GM23338 (cell line): ENCODE results near the gene LIX1L. TPM values are rescaled to one million over a fixed set of nuclear protein-coding genes. Genes with fewer than 3 reads are reported as not detected.

Source experiments
- ATAC-seq: fragments of 200-7000 bp; cut with Tn5 transposase; 3 replicates; pipeline ENCODE4 v1.9.1; 2020
- DNase-seq: peaks from one replicate; pipeline ENCODE4 v3.0.0-alpha.2; 2015; ENCODE audit warnings: low spot score
- H2AFZ ChIP-seq: fragments of 200-600 bp; sonication (generic); 2 replicates; pipeline ENCODE4 v1.8.0; 2016; ENCODE audit warnings: antibody characterized with exemption, mild to moderate bottlenecking, moderate library complexity
- H3F3A ChIP-seq: fragments of 200-600 bp; sonication (generic); replicated peaks from 2 replicates; pipeline ENCODE4 v1.8.0; 2017; ENCODE audit warnings: antibody characterized with exemption, mixed run types, low read depth
- H3K27ac ChIP-seq: fragments of 200-600 bp; sonication (generic); 2 replicates; pipeline ENCODE4 v1.6.1; 2016; ENCODE audit warnings: low read depth
- H3K27me3 ChIP-seq: fragments of 200-600 bp; sonication (generic); 2 replicates; pipeline ENCODE4 v1.8.0; 2016; ENCODE audit warnings: mild to moderate bottlenecking, mixed run types, moderate library complexity; ENCODE audit not compliant: insufficient read depth
- H3K36me3 ChIP-seq: fragments of 200-600 bp; sonication (generic); 2 replicates; pipeline ENCODE4 v1.8.0; 2016; ENCODE audit warnings: mild to moderate bottlenecking; ENCODE audit not compliant: insufficient read depth
- H3K4me1 ChIP-seq: fragments of 200-600 bp; sonication (generic); 2 replicates; pipeline ENCODE4 v1.8.0; 2016; ENCODE audit warnings: mild to moderate bottlenecking, moderate library complexity; ENCODE audit not compliant: insufficient read depth
- H3K4me2 ChIP-seq: fragments of 200-600 bp; sonication (generic); 2 replicates; pipeline ENCODE4 v1.7.1; 2017; ENCODE audit warnings: mixed run types
- H3K4me3 ChIP-seq: fragments of 200-600 bp; sonication (generic); 2 replicates; pipeline ENCODE4 v1.6.1; 2016; ENCODE audit warnings: mixed run types
- H3K79me2 ChIP-seq: fragments of 200-600 bp; sonication (generic); replicated peaks from 2 replicates; pipeline ENCODE4 v1.8.0; 2017; ENCODE audit warnings: mild to moderate bottlenecking; ENCODE audit not compliant: insufficient read depth
- H3K9me2 ChIP-seq: fragments of 200-600 bp; sonication (generic); 2 replicates; pipeline ENCODE4 v1.8.0; 2017; ENCODE audit not compliant: insufficient read depth
- H4K20me1 ChIP-seq: fragments of 200-600 bp; sonication (generic); replicated peaks from 2 replicates; pipeline ENCODE4 v1.8.0; 2017; ENCODE audit warnings: mild to moderate bottlenecking; ENCODE audit not compliant: insufficient read depth
- H3K27ac Mint-ChIP-seq: 2 replicates; pipeline ENCODE4 v1.8.0; 2020; ENCODE audit warnings: inconsistent platforms, mild to moderate bottlenecking, moderate library complexity, mixed read lengths
- H3K27me3 Mint-ChIP-seq: 3 replicates; pipeline ENCODE4 v1.8.0; 2022; ENCODE audit warnings: low read depth, mild to moderate bottlenecking, moderate library complexity, mixed read lengths, inconsistent platforms; ENCODE audit not compliant: insufficient read depth, poor library complexity
- H3K36me3 Mint-ChIP-seq: 3 replicates; pipeline ENCODE4 v1.8.0; 2021; ENCODE audit warnings: low read depth, mild to moderate bottlenecking, inconsistent platforms, moderate library complexity, mixed read lengths
- H3K4me1 Mint-ChIP-seq: 3 replicates; pipeline ENCODE4 v1.8.0; 2020; ENCODE audit warnings: mild to moderate bottlenecking, inconsistent platforms, mixed read lengths
- H3K4me3 Mint-ChIP-seq: 3 replicates; pipeline ENCODE4 v1.8.0; 2021; ENCODE audit warnings: moderate library complexity, mild to moderate bottlenecking, inconsistent platforms, mixed read lengths
- H3K9me3 Mint-ChIP-seq: 3 replicates; pipeline ENCODE4 v1.8.0; 2020; ENCODE audit warnings: moderate library complexity, mild to moderate bottlenecking, inconsistent platforms, mixed read lengths
- EZH2 ChIP-seq: fragments of 200-600 bp; sonication (generic); IDR thresholded peaks from one replicate; pipeline ENCODE4 v1.8.0; 2017; ENCODE audit warnings: antibody characterized with exemption, mild to moderate bottlenecking, low read depth; ENCODE audit not compliant: unreplicated experiment
- EZH2phosphoT487 ChIP-seq: fragments of 200-600 bp; sonication (generic); IDR thresholded peaks from one replicate; pipeline ENCODE4 v1.8.1; 2018; ENCODE audit warnings: antibody characterized with exemption; ENCODE audit not compliant: unreplicated experiment
- JUNB ChIP-seq: IDR thresholded peaks from one replicate; pipeline ENCODE4 v1.6.1; 2016; ENCODE audit warnings: antibody characterized with exemption; ENCODE audit not compliant: unreplicated experiment
- NANOG ChIP-seq: IDR thresholded peaks from 2 replicates; pipeline ENCODE4 v1.6.1; 2016; ENCODE audit warnings: antibody characterized with exemption, borderline replicate concordance
- POLR2AphosphoS5 ChIP-seq: IDR thresholded peaks from 2 replicates; pipeline ENCODE4 v1.6.1; 2016; ENCODE audit warnings: antibody characterized with exemption, low read depth
- REST ChIP-seq: IDR thresholded peaks from one replicate; pipeline ENCODE4 v1.6.1; 2018; ENCODE audit warnings: antibody characterized with exemption; ENCODE audit not compliant: unreplicated experiment
- ZNF114 ChIP-seq: fragments of 250-450 bp; sonication (Bioruptor Pico); IDR thresholded peaks from 2 replicates; pipeline ENCODE4 v1.5.0; 2020; ENCODE audit warnings: mild to moderate bottlenecking, moderate library complexity
- ZNF331 ChIP-seq: fragments of 250-450 bp; sonication (Bioruptor Pico); IDR thresholded peaks from 2 replicates; pipeline ENCODE4 v1.5.0; 2020; ENCODE audit warnings: low read depth, mild to moderate bottlenecking, moderate library complexity
- ZNF462 ChIP-seq: fragments of 250-450 bp; sonication (Bioruptor Pico); IDR thresholded peaks from 2 replicates; pipeline ENCODE4 v1.5.0; 2020; ENCODE audit warnings: mild to moderate bottlenecking, moderate library complexity
- polyA plus RNA-seq: library from polyadenylated mRNA; unstranded; fragments of >200 nt; fragmentation: Nextera tagmentation; extraction: Ambion mirVana; gene quantifications from 2 replicates; pipeline ENCODE4 v1.2.1, GENCODE V29; 2016
- total RNA-seq: library from RNA; depleted of rRNA; stranded (reverse); fragments of >200 nt; shearing (Covaris generic); gene quantifications from 2 replicates; pipeline ENCODE4 v1.2.3, GENCODE V29; 2014
- TF ChIP-seq, protein P1 (sequence below): IDR thresholded peaks from 2 replicates; pipeline ENCODE4 v1.6.1; 2016; ENCODE audit warnings: antibody characterized with exemption

LIX1L gene
- total and polyA plus RNA-seq, 2 experiments from 2014 or later, result 0.76 to 2.6 TPM

- TF ChIP-seq ZNF462 (CRISPR knock-in tag), result no peak
- TF ChIP-seq REST, result no peak
- TF ChIP-seq EZH2, result no peak
- TF ChIP-seq EZH2phosphoT487, result no peak
Observed at GRCh38 chr1:145974721-145975120, 16.9 kb upstream of the LIX1L start (continued).

GRCh38 chr1:145972580-145972979 lies 14.8 kb upstream of the LIX1L start:
- H3K9me2 ChIP-seq, result no peaks in the 10 kb centered on the region
- Mint-ChIP-seq H3K4me3 (no peak overlapping the region), H3K9me3 (peaks cover under 1% of the 10 kb centered on the region; the same call in 1 of the 3 replicates), H3K27me3 (peaks cover 5% of the 10 kb centered on the region), H3K36me3 (peaks cover under 1% of the 10 kb centered on the region; the same call in 1 of the 3 replicates), H3K4me1 (no peaks in the 10 kb centered on the region; the same call in 2 of the 3 replicates), H3K27ac (no peak overlapping the region)
- H3F3A ChIP-seq, result no peaks in the 10 kb centered on the region
- ATAC-seq, result no peak
- H2AFZ ChIP-seq, result no peak overlapping the region
- H3K4me3 ChIP-seq, result no peak overlapping the region
- H3K4me1 ChIP-seq, result no peaks in the 10 kb centered on the region; the same call in 1 of the 2 replicates
- no peaks in the 10 kb centered on the region for H3K27me3 ChIP-seq
- H4K20me1 ChIP-seq, result no peaks in the 10 kb centered on the region
- H3K4me2 ChIP-seq, result no peak overlapping the region
- no peaks in the 10 kb centered on the region for H3K79me2 ChIP-seq
- H3K27ac ChIP-seq, result no peak overlapping the region
- no peak for DNase-seq
- H3K36me3 ChIP-seq, result no peaks in the 10 kb centered on the region
- TF ChIP-seq, protein P1, sequence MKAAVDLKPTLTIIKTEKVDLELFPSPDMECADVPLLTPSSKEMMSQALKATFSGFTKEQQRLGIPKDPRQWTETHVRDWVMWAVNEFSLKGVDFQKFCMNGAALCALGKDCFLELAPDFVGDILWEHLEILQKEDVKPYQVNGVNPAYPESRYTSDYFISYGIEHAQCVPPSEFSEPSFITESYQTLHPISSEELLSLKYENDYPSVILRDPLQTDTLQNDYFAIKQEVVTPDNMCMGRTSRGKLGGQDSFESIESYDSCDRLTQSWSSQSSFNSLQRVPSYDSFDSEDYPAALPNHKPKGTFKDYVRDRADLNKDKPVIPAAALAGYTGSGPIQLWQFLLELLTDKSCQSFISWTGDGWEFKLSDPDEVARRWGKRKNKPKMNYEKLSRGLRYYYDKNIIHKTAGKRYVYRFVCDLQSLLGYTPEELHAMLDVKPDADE, result no peak
- no peak for TF ChIP-seq ZNF114 (CRISPR knock-in tag)
- no peak for TF ChIP-seq ZNF331 (CRISPR knock-in tag)
- TF ChIP-seq POLR2AphosphoS5, result no peak
- no peak for TF ChIP-seq JUNB
- TF ChIP-seq NANOG, result no peak
- TF ChIP-seq REST, result no peak
- TF ChIP-seq EZH2phosphoT487, result no peak
